H1 (cell line): ENCODE measurements around the gene DHX32.

ENCODE experiments used
- EGR1 ChIP-seq: IDR thresholded peaks from 2 replicates; pipeline ENCODE4 v1.6.1; 2011; ENCODE audit warnings: low read depth, low read length, borderline replicate concordance
- EZH2 ChIP-seq: fragments of 200-600 bp; sonication (generic); IDR thresholded peaks from 2 replicates; pipeline ENCODE4 v1.7.1; 2012; ENCODE audit warnings: low read depth, mild to moderate bottlenecking, moderate library complexity, low read length, inconsistent platforms; ENCODE audit not compliant: severe bottlenecking
- GABPA ChIP-seq: IDR thresholded peaks from 2 replicates; pipeline ENCODE4 v1.6.1; 2011; ENCODE audit warnings: mild to moderate bottlenecking, low read length, moderate library complexity, borderline replicate concordance; ENCODE audit not compliant: insufficient read depth
- HDAC2 ChIP-seq, 2 experiments: fragments of 300-600 bp in 1 of 2; sonication (generic) in 1 of 2; IDR thresholded peaks; 2 replicates each; pipeline ENCODE4 v1.6.1; 2011 to 2012; ENCODE audit warnings: low read depth in 2 of 2, low read length in 2 of 2, mild to moderate bottlenecking in 2 of 2, moderate library complexity in 2 of 2, borderline replicate concordance in 1 of 2, inconsistent platforms in 1 of 2
- POLR2A ChIP-seq, 2 experiments: IDR thresholded peaks; 1 replicate in 1 of 2; 2 replicates in 1 of 2; pipeline ENCODE4 v1.6.1; 2011; ENCODE audit warnings: low read depth in 2 of 2, low read length in 2 of 2, mild to moderate bottlenecking in 2 of 2; ENCODE audit errors: control extremely low read depth in 1 of 2
- RAD21 ChIP-seq, 2 experiments: IDR thresholded peaks in 1 of 2; conservative IDR thresholded peaks in 1 of 2; 2 replicates each; pipeline ENCODE4 v1.6.1; 2011; ENCODE audit warnings: low read depth in 2 of 2, low read length in 2 of 2, improper control_type of control experiment in 1 of 2, inconsistent platforms in 1 of 2, mild to moderate bottlenecking in 1 of 2, moderate library complexity in 1 of 2
- RNF2 ChIP-seq: fragments of 200-900, 300-1000 bp; sonication (generic); IDR thresholded peaks from 2 replicates; pipeline ENCODE4 v1.7.1; 2016; ENCODE audit warnings: borderline replicate concordance, low read depth, mild to moderate bottlenecking, antibody characterized with exemption, low read length; ENCODE audit not compliant: poor library complexity, severe bottlenecking; ENCODE audit errors: missing control alignments
- TEAD4 ChIP-seq: IDR thresholded peaks from 2 replicates; pipeline ENCODE4 v1.6.1; 2012; ENCODE audit warnings: low read depth, low read length, inconsistent platforms, mixed read lengths
- YY1 ChIP-seq: IDR thresholded peaks from 2 replicates; pipeline ENCODE4 v1.6.1; 2011; ENCODE audit warnings: low read depth, mild to moderate bottlenecking, low read length
- ZNF274 ChIP-seq: IDR thresholded peaks from 2 replicates; pipeline ENCODE4 v1.7.0; 2012; ENCODE audit warnings: low read length, borderline replicate concordance; ENCODE audit errors: extremely low read depth
- TF ChIP-seq, protein P1 (sequence below), 3 experiments: IDR thresholded peaks; 1 replicate in 2 of 3; 2 replicates in 1 of 3; pipeline versions ENCODE4 v1.5.1 to v1.6.1; 2011; ENCODE audit warnings: low read length in 3 of 3, mild to moderate bottlenecking in 3 of 3, inconsistent platforms in 2 of 3, low read depth in 1 of 3, moderate library complexity in 1 of 3; ENCODE audit not compliant: insufficient read depth in 1 of 3; ENCODE audit errors: control extremely low read depth in 1 of 3

DNA sequence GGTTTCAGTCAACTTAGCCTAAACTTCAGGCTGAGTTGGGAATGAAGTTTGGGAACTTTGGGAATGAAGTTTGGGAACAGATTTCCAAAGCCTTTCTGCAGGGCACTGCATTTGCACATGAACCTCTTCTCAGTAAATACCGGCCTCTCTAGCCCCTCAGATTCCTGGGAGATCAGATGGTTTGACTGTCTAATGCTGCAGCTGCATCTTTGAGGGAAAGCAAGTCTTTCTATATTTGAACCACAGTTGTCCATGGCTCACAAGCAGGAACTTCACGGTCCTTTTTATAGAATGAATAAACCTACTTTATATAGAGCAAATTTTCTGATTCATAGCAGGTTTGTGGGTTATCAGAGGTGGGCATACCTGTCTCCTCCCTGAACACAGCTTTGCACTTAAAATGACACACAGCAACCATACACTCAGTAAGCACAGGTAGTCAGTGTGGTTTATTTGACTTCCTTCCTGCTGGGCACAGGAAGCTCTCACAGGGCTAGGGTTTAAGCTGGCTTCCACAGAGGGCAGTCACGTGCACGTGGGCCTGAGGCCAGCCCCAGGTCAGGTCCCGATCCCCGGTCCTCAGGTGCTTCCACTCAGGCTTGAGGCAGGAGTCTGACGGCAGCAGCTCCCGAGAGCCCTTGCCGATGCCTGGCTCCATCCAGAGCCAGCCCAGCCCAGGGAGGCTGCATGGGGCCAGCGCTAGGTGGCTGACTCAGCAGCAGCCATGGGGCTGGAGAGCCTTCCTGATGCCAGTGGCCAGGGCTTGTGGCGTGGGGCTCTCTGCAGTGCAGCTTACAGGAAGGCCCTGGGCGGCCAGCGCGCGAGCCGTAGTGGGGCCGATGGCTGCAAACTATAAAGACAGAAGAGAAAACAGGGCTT, 92.7 kb downstream of the DHX32 start:
- no peak for TF ChIP-seq POLR2A (IDR thresholded peaks at IDR 0.05; ENCODE audit: control extremely low read depth in 1 of 2, low read depth in 2 of 2, low read length in 2 of 2)
- TF ChIP-seq, protein P1, sequence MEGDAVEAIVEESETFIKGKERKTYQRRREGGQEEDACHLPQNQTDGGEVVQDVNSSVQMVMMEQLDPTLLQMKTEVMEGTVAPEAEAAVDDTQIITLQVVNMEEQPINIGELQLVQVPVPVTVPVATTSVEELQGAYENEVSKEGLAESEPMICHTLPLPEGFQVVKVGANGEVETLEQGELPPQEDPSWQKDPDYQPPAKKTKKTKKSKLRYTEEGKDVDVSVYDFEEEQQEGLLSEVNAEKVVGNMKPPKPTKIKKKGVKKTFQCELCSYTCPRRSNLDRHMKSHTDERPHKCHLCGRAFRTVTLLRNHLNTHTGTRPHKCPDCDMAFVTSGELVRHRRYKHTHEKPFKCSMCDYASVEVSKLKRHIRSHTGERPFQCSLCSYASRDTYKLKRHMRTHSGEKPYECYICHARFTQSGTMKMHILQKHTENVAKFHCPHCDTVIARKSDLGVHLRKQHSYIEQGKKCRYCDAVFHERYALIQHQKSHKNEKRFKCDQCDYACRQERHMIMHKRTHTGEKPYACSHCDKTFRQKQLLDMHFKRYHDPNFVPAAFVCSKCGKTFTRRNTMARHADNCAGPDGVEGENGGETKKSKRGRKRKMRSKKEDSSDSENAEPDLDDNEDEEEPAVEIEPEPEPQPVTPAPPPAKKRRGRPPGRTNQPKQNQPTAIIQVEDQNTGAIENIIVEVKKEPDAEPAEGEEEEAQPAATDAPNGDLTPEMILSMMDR (IDR thresholded peaks at IDR 0.05; ENCODE audit: control extremely low read depth in 1 of 3, insufficient read depth in 1 of 3, low read depth in 1 of 3, low read length in 3 of 3): peak in 1 of 3 experiments; percentile 8; a peak in 1 of 4 replicates
- TF ChIP-seq HDAC2 (IDR thresholded peaks at IDR 0.05; ENCODE audit: borderline replicate concordance in 1 of 2, low read depth in 2 of 2, low read length in 2 of 2): no peak
- no peak for TF ChIP-seq GABPA
- no peak for TF ChIP-seq ZNF274
- no peak for TF ChIP-seq YY1
- no peak for TF ChIP-seq RNF2
- TF ChIP-seq EGR1: no peak
- TF ChIP-seq TEAD4: no peak
- TF ChIP-seq RAD21 (IDR thresholded peaks at IDR 0.05 in 1 of 2, conservative IDR thresholded peaks at IDR 0.05 in 1 of 2; ENCODE audit: low read depth in 2 of 2, low read length in 2 of 2): no peak
- no peak for TF ChIP-seq EZH2
